ENCODE data around the gene DAAM1.

DNA sequence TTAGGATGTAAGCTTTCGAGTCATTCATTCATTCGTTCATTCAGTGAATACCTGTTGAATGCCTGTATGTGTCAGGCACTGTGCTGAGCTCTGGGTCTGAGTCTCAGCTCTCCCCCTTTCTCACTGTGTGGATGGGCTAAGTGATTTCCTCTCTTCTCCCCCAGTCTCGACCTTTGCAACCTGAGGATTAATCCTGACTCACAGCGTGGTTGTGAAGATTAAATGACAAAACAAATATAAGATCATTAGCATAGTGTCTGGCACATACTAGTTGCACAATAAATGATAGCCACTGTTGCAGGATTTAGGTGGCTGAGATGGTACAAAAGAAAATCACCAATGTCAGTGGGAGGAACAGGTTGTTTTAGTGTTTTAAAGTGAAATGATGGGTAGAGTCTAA is 140.0 kb downstream of the DAAM1 start:
- TF ChIP-seq, protein P1, sequence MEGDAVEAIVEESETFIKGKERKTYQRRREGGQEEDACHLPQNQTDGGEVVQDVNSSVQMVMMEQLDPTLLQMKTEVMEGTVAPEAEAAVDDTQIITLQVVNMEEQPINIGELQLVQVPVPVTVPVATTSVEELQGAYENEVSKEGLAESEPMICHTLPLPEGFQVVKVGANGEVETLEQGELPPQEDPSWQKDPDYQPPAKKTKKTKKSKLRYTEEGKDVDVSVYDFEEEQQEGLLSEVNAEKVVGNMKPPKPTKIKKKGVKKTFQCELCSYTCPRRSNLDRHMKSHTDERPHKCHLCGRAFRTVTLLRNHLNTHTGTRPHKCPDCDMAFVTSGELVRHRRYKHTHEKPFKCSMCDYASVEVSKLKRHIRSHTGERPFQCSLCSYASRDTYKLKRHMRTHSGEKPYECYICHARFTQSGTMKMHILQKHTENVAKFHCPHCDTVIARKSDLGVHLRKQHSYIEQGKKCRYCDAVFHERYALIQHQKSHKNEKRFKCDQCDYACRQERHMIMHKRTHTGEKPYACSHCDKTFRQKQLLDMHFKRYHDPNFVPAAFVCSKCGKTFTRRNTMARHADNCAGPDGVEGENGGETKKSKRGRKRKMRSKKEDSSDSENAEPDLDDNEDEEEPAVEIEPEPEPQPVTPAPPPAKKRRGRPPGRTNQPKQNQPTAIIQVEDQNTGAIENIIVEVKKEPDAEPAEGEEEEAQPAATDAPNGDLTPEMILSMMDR (conservative IDR thresholded peaks at IDR 0.05; ENCODE audit: low read length) = no peak
- TF ChIP-seq EZH2phosphoT487 (IDR thresholded peaks at IDR 0.05; ENCODE audit: borderline replicate concordance, low read depth, low read length) = no peak

Data from OCI-LY7 (cell line).